HL-60 (cell line): ENCODE measurements around the gene HOXB2.

ENCODE experiments used
- DNase-seq, 2 experiments: peaks; one replicate each; pipeline ENCODE4 v3.0.0-alpha.2; 2010 to 2020; ENCODE audit warnings: low read depth in 1 of 2, low spot score in 1 of 2
- H3K27ac ChIP-seq: fragments of 250-450 bp; sonication (Bioruptor Pico); replicated peaks from 2 replicates; pipeline ENCODE4 v1.5.1; 2020; ENCODE audit warnings: mild to moderate bottlenecking, moderate library complexity
- H3K27me3 ChIP-seq: fragments of 250-450 bp; sonication (Bioruptor Pico); 2 replicates; pipeline ENCODE4 v1.5.1; 2021; ENCODE audit warnings: mild to moderate bottlenecking, moderate library complexity; ENCODE audit not compliant: insufficient read depth, poor library complexity, severe bottlenecking
- H3K4me3 ChIP-seq: replicated peaks from 2 replicates; pipeline ENCODE4 v1.5.1; 2011; ENCODE audit warnings: mild to moderate bottlenecking, control low read depth, low read length; ENCODE audit not compliant: insufficient read depth
- CTCF ChIP-seq: IDR thresholded peaks from one replicate; pipeline ENCODE4 v1.5.1; 2011; ENCODE audit warnings: low read length, control low read depth, inconsistent platforms; ENCODE audit not compliant: insufficient read depth
- GABPA ChIP-seq: IDR thresholded peaks from 2 replicates; pipeline ENCODE4 v1.6.1; 2012; ENCODE audit warnings: low read depth
- POLR2AphosphoS5 ChIP-seq: IDR thresholded peaks from 2 replicates; pipeline ENCODE4 v1.6.1; 2012; ENCODE audit warnings: low read depth
- REST ChIP-seq: IDR thresholded peaks from 2 replicates; pipeline ENCODE4 v1.6.1; 2012; ENCODE audit warnings: low read depth; ENCODE audit not compliant: insufficient replicate concordance
- SPI1 ChIP-seq: IDR thresholded peaks from 2 replicates; pipeline ENCODE4 v1.6.1; 2012; ENCODE audit warnings: low read depth, mild to moderate bottlenecking, borderline replicate concordance

HOXB2 gene

GRCh38 chr17:48526608-48527546 lies 18.0 kb downstream of the HOXB2 start:
- H3K27me3 ChIP-seq, result peaks cover 32% of the 10 kb centered on the region
- DNase-seq, result no peak
- H3K27ac ChIP-seq, result no peak overlapping the region
- TF ChIP-seq POLR2AphosphoS5 (no peak), SPI1 (no peak), REST (no peak), CTCF (no peak), GABPA (no peak)
- H3K4me3 ChIP-seq, result no peak overlapping the region

DNA sequence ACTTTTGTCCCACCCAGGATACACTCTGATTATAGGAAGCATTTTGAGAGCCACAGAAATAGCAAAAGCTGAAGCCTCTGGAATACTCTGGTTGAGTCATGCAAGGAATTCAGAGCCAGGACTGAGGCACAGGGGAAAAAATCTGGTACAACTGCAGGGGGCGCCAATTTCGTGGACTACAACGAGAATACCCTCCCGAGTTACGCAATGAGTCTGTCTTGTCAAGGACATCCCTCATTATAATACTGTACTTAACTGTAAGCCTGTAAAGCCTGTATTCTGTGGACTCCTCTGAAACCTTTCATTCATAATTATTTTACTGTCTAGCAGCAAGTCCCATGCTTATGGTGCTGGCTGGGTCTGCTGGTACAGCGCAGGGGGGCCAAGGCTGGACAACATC lies 21.9 kb downstream of the HOXB2 start:
- Histone ChIP-seq H3K27me3 (peaks cover 29% of the 10 kb centered on the region), H3K4me3 (no peak overlapping the region), H3K27ac (no peak overlapping the region)
- no peak for DNase-seq
- no peak for TF ChIP-seq GABPA
- TF ChIP-seq REST, result no peak
- no peak for TF ChIP-seq SPI1
- no peak for TF ChIP-seq CTCF
- TF ChIP-seq POLR2AphosphoS5, result no peak

- TF ChIP-seq SPI1 (no peak), CTCF (no peak), GABPA (no peak), REST (no peak), POLR2AphosphoS5 (no peak)
- peaks cover 26% of the 10 kb centered on the region for H3K27me3 ChIP-seq
- no peak overlapping the region for H3K27ac ChIP-seq
- no peak for DNase-seq
- H3K4me3 ChIP-seq, result no peak overlapping the region
These were observed 22.8 kb downstream of the HOXB2 start for GRCh38 chr17:48522031-48522653.
